Neural progenitor cell (in vitro differentiated cells): ENCODE results near the gene ZC3H10. TPM values are rescaled to one million over a fixed set of nuclear protein-coding genes. Genes with fewer than 3 reads are reported as not detected.
A peak's percentile ranks its signal among the peaks of the same experiment; 100 is the strongest.

Experiments
- DNase-seq: peaks from one replicate; pipeline ENCODE4 v3.0.0-alpha.2; 2016; ENCODE audit warnings: low spot score
- H2AFZ ChIP-seq: fragments of 200-600 bp; sonication (generic); replicated peaks from 2 replicates; pipeline ENCODE4 v1.6.1; 2016; ENCODE audit warnings: antibody characterized with exemption
- H3F3A ChIP-seq: fragments of 200-600 bp; sonication (generic); 2 replicates; pipeline ENCODE4 v1.6.1; 2016; ENCODE audit warnings: antibody characterized with exemption, low read depth
- H3K27ac ChIP-seq: fragments of 200-600 bp; sonication (generic); 2 replicates; pipeline ENCODE4 v1.5.1; 2016; ENCODE audit warnings: mild to moderate bottlenecking
- H3K27me3 ChIP-seq: fragments of 200-600 bp; sonication (generic); 2 replicates; pipeline ENCODE4 v1.6.1; 2016; ENCODE audit warnings: mild to moderate bottlenecking, moderate library complexity
- H3K36me3 ChIP-seq: fragments of 200-600 bp; sonication (generic); 2 replicates; pipeline ENCODE4 v1.5.1; 2016
- H3K4me1 ChIP-seq: fragments of 200-600 bp; sonication (generic); 2 replicates; pipeline ENCODE4 v1.6.1; 2016; ENCODE audit warnings: mixed run types
- H3K4me2 ChIP-seq: fragments of 200-600 bp; sonication (generic); 2 replicates; pipeline ENCODE4 v1.6.1; 2016
- H3K4me3 ChIP-seq: fragments of 200-600 bp; sonication (generic); 2 replicates; pipeline ENCODE4 v1.5.1; 2016
- H3K79me2 ChIP-seq: fragments of 200-600 bp; sonication (generic); 2 replicates; pipeline ENCODE4 v1.6.1; 2016; ENCODE audit warnings: low read depth
- H3K9ac ChIP-seq: fragments of 200-600 bp; sonication (generic); 2 replicates; pipeline ENCODE4 v1.6.1; 2016
- H3K9me3 ChIP-seq: fragments of 200-600 bp; sonication (generic); 2 replicates; pipeline ENCODE4 v1.5.1; 2016; ENCODE audit warnings: low read depth
- H4K20me1 ChIP-seq: fragments of 200-600 bp; sonication (generic); 2 replicates; pipeline ENCODE4 v1.6.1; 2016; ENCODE audit warnings: low read depth
- H3K27ac Mint-ChIP-seq: 3 replicates; pipeline ENCODE4 v1.8.0; 2021; ENCODE audit warnings: mixed read lengths
- H3K27me3 Mint-ChIP-seq: 2 replicates; pipeline ENCODE4 v1.8.0; 2022; ENCODE audit warnings: low read depth, mild to moderate bottlenecking, inconsistent platforms, moderate library complexity, mixed read lengths; ENCODE audit not compliant: insufficient read depth
- H3K36me3 Mint-ChIP-seq: 3 replicates; pipeline ENCODE4 v1.8.0; 2021; ENCODE audit warnings: mixed read lengths
- H3K4me1 Mint-ChIP-seq: 3 replicates; pipeline ENCODE4 v1.8.0; 2021; ENCODE audit warnings: mixed read lengths
- H3K4me3 Mint-ChIP-seq: 3 replicates; pipeline ENCODE4 v1.8.0; 2021; ENCODE audit warnings: mild to moderate bottlenecking, moderate library complexity, mixed read lengths
- H3K9me3 Mint-ChIP-seq: 3 replicates; pipeline ENCODE4 v1.8.0; 2020; ENCODE audit warnings: mixed read lengths
- CTCF ChIP-seq: fragments of 200-600 bp; sonication (generic); IDR thresholded peaks from 2 replicates; pipeline ENCODE4 v1.5.1; 2017; ENCODE audit warnings: antibody characterized with exemption, mild to moderate bottlenecking
- EZH2 ChIP-seq: fragments of 200-600 bp; sonication (generic); IDR thresholded peaks from 2 replicates; pipeline ENCODE4 v1.6.1; 2017; ENCODE audit warnings: antibody characterized with exemption, mild to moderate bottlenecking, moderate library complexity
- EZH2phosphoT487 ChIP-seq: fragments of 200-600 bp; sonication (generic); IDR thresholded peaks from 2 replicates; pipeline ENCODE4 v1.6.1; 2017; ENCODE audit warnings: antibody characterized with exemption
- total RNA-seq: library from RNA; depleted of rRNA; stranded (reverse); fragments of >200 nt; gene quantifications from 2 replicates; pipeline ENCODE4 v1.2.3, GENCODE V29; 2015; ENCODE audit warnings: low replicate concordance

The ZC3H10 gene
- total RNA-seq, 1 donor from 2014 or later: 10.8 TPM

DNA sequence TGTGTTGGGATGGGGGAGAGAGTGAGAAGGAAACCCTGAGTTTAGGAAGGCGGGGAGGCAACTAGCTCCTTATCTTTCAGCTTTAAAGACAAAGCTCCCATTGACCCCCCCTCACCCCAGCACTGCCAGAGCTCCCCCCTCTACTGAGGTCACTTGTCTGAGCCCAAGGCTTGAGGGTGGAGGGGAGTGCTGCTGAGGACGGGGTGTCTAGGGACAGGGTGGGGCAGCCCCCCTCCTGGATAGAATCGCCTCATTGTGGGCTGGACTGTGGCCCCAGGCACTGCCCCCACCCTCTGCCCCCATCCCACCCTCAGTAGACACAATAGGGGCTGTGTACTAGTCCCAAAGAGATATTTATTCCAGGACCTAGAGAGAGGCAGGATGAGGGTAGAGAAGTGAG is 35.1 kb upstream of the ZC3H10 start:
- TF ChIP-seq EZH2phosphoT487: no peak
- TF ChIP-seq EZH2: no peak
- no peak for TF ChIP-seq CTCF
- H3K27me3 ChIP-seq: peaks cover 25% of the 10 kb centered on the region
- H3K4me1 ChIP-seq: peaks cover 16% of the 10 kb centered on the region
- H4K20me1 ChIP-seq: no peaks in the 10 kb centered on the region
- no peak overlapping the region for H2AFZ ChIP-seq
- DNase-seq: no peak
- no peak overlapping the region for H3K27ac Mint-ChIP-seq
- H3K4me3 ChIP-seq: no peak overlapping the region
- H3K4me1 Mint-ChIP-seq: peaks cover 8% of the 10 kb centered on the region
- H3K4me3 Mint-ChIP-seq: no peak overlapping the region
- H3K36me3 ChIP-seq: no peaks in the 10 kb centered on the region
- H3K9me3 Mint-ChIP-seq: peaks cover 3% of the 10 kb centered on the region
- H3F3A ChIP-seq: peaks cover 26% of the 10 kb centered on the region
- no peaks in the 10 kb centered on the region for H3K36me3 Mint-ChIP-seq
- H3K27me3 Mint-ChIP-seq: peaks cover 24% of the 10 kb centered on the region
- H3K9ac ChIP-seq: no peak overlapping the region
- no peaks in the 10 kb centered on the region for H3K9me3 ChIP-seq
- no peaks in the 10 kb centered on the region for H3K79me2 ChIP-seq
- H3K27ac ChIP-seq: no peak overlapping the region
- no peak overlapping the region for H3K4me2 ChIP-seq

- H2AFZ ChIP-seq: no peak overlapping the region
- TF ChIP-seq EZH2phosphoT487 (no peak), EZH2 (no peak), CTCF (peak; percentile 66)
- no peaks in the 10 kb centered on the region for H3K9me3 ChIP-seq
- no peak overlapping the region for H3K9ac ChIP-seq
- H3K4me3 ChIP-seq: no peak overlapping the region
- Mint-ChIP-seq H3K27me3 (peaks cover 15% of the 10 kb centered on the region), H3K36me3 (no peaks in the 10 kb centered on the region), H3K4me1 (peaks cover 2% of the 10 kb centered on the region), H3K4me3 (no peak overlapping the region), H3K9me3 (no peaks in the 10 kb centered on the region), H3K27ac (no peak overlapping the region)
- no peaks in the 10 kb centered on the region for H3K79me2 ChIP-seq
- H3F3A ChIP-seq: peaks cover 6% of the 10 kb centered on the region
- no peaks in the 10 kb centered on the region for H4K20me1 ChIP-seq
- H3K4me2 ChIP-seq: no peak overlapping the region
- H3K4me1 ChIP-seq: peaks cover 15% of the 10 kb centered on the region
- H3K27ac ChIP-seq: no peak overlapping the region
- peak; percentile 61 for DNase-seq
- H3K36me3 ChIP-seq: no peaks in the 10 kb centered on the region
- peaks cover 18% of the 10 kb centered on the region for H3K27me3 ChIP-seq
These were observed 33.0 kb upstream of the ZC3H10 start for GRCh38 chr12:56084958-56085543.

DNA sequence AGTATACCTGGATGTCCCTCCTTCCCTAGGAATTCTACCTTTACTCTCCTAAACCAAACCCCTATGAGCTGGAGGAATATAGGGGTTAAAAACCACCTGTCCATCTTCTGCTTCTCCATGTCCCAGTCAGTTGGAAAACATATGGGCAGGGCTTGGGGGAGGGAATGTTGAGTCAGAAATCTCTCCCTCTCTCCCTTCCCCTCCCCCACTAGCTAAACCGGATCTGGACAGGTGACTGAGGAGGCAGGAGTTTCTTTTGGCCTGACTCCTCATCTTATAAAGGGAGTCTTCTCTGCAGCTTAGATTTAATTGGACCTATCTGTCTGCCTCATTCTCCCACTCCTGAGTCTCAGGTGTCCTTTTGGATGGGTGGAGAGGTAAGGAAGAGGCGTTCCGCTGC is 32.0 kb upstream of the ZC3H10 start:
- H3K4me3 Mint-ChIP-seq: no peak overlapping the region
- Histone ChIP-seq H4K20me1 (no peaks in the 10 kb centered on the region), H3K36me3 (no peaks in the 10 kb centered on the region), H3K4me1 (peaks cover 8% of the 10 kb centered on the region), H3K27ac (no peak overlapping the region), H3K27me3 (peaks cover 7% of the 10 kb centered on the region), H3F3A (peaks cover 5% of the 10 kb centered on the region), H2AFZ (no peak overlapping the region), H3K4me3 (no peak overlapping the region), H3K79me2 (no peaks in the 10 kb centered on the region), H3K9ac (no peak overlapping the region), H3K9me3 (no peaks in the 10 kb centered on the region), H3K4me2 (no peak overlapping the region)
- no peak overlapping the region for H3K27ac Mint-ChIP-seq
- H3K4me1 Mint-ChIP-seq: no peaks in the 10 kb centered on the region
- no peak for DNase-seq
- no peak for TF ChIP-seq EZH2phosphoT487
- TF ChIP-seq EZH2: no peak
- TF ChIP-seq CTCF: no peak
- H3K27me3 Mint-ChIP-seq: peaks cover 11% of the 10 kb centered on the region
- no peaks in the 10 kb centered on the region for H3K9me3 Mint-ChIP-seq
- no peaks in the 10 kb centered on the region for H3K36me3 Mint-ChIP-seq
